ENCODE data around the gene PLCZ1.
"Not testable (repeated sequence)": the region's sequence is repeated elsewhere in the genome, so short reads cannot be mapped to it uniquely, and the experiment has no call there.

Gene PLCZ1

GRCh38 chr12:18737819-18738218 lies at the start of gene PLCZ1, which contains the start of gene CAPZA3:
TSS of gene PLCZ1 (minus strand) at chr12:18738012. CDS start at chr12:18737371, 641 bp downstream.
TSS of gene CAPZA3 (plus strand) at chr12:18738119. CDS start at chr12:18738269, 150 bp downstream.
- DNase-seq, result no peak

GRCh38 chr12:18785465-18785864 lies 47.7 kb upstream of the PLCZ1 start:
- DNase-seq, result not testable (repeated sequence)

- DNase-seq, result no peak
These were observed 45.0 kb upstream of the PLCZ1 start for GRCh38 chr12:18782827-18783226.

GRCh38 chr12:18766479-18766878 lies 28.7 kb upstream of the PLCZ1 start:
- not testable (repeated sequence) for DNase-seq

GRCh38 chr12:18755341-18755740 lies 17.5 kb upstream of the PLCZ1 start:
- DNase-seq, result no peak

- DNase-seq, result no peak
These were observed 16.4 kb upstream of the PLCZ1 start for GRCh38 chr12:18754124-18754707.

- no peak for DNase-seq
These were observed 15.8 kb upstream of the PLCZ1 start for GRCh38 chr12:18753481-18754123.

GRCh38 chr12:18752947-18753346 lies 15.1 kb upstream of the PLCZ1 start:
- no peak for DNase-seq

GRCh38 chr12:18752280-18752920 lies 14.6 kb upstream of the PLCZ1 start:
- DNase-seq, result no peak

GRCh38 chr12:18751866-18752265 lies 14.1 kb upstream of the PLCZ1 start:
- no peak for DNase-seq

- no peak for DNase-seq
These were observed 12.3 kb upstream of the PLCZ1 start for GRCh38 chr12:18750085-18750484.

GRCh38 chr12:18749386-18749957 lies 11.7 kb upstream of the PLCZ1 start:
- DNase-seq, result no peak

GRCh38 chr12:18747895-18748294 lies 10.1 kb upstream of the PLCZ1 start:
- no peak for DNase-seq

GRCh38 chr12:18731156-18731555 lies 6.7 kb downstream of the PLCZ1 start:
- DNase-seq, result no peak

- DNase-seq, result no peak
These were observed 14.1 kb downstream of the PLCZ1 start for GRCh38 chr12:18723752-18724151.

- DNase-seq, result no peak
These were observed 16.4 kb downstream of the PLCZ1 start for GRCh38 chr12:18721452-18721851.

GRCh38 chr12:18720690-18721089 lies 17.1 kb downstream of the PLCZ1 start:
- no peak for DNase-seq

- DNase-seq, result no peak
These were observed 17.8 kb downstream of the PLCZ1 start for GRCh38 chr12:18719922-18720510.

- DNase-seq, result no peak
These were observed 19.4 kb downstream of the PLCZ1 start for GRCh38 chr12:18718462-18718861.

GRCh38 chr12:18716236-18716635 lies 21.6 kb downstream of the PLCZ1 start:
- DNase-seq, result no peak

GRCh38 chr12:18706798-18707197 lies 31.0 kb downstream of the PLCZ1 start:
- no peak for DNase-seq

- no peak for DNase-seq
These were observed 33.9 kb downstream of the PLCZ1 start for GRCh38 chr12:18703911-18704310.

- DNase-seq, result no peak
These were observed 34.5 kb downstream of the PLCZ1 start for GRCh38 chr12:18703321-18703720.

GRCh38 chr12:18700271-18700670 lies 37.5 kb downstream of the PLCZ1 start:
- no peak for DNase-seq

All from stimulated activated naive CD4-positive, alpha-beta T cell (primary cell).